GM12872 (cell line): ENCODE data around the gene NDOR1.

Experiments used
- TF ChIP-seq, protein P1 (sequence below): IDR thresholded peaks from 3 replicates; pipeline ENCODE4 v1.5.1; 2011; ENCODE audit warnings: low read depth, mild to moderate bottlenecking, low read length, moderate library complexity; ENCODE audit not compliant: insufficient read depth

The NDOR1 gene

DNA sequence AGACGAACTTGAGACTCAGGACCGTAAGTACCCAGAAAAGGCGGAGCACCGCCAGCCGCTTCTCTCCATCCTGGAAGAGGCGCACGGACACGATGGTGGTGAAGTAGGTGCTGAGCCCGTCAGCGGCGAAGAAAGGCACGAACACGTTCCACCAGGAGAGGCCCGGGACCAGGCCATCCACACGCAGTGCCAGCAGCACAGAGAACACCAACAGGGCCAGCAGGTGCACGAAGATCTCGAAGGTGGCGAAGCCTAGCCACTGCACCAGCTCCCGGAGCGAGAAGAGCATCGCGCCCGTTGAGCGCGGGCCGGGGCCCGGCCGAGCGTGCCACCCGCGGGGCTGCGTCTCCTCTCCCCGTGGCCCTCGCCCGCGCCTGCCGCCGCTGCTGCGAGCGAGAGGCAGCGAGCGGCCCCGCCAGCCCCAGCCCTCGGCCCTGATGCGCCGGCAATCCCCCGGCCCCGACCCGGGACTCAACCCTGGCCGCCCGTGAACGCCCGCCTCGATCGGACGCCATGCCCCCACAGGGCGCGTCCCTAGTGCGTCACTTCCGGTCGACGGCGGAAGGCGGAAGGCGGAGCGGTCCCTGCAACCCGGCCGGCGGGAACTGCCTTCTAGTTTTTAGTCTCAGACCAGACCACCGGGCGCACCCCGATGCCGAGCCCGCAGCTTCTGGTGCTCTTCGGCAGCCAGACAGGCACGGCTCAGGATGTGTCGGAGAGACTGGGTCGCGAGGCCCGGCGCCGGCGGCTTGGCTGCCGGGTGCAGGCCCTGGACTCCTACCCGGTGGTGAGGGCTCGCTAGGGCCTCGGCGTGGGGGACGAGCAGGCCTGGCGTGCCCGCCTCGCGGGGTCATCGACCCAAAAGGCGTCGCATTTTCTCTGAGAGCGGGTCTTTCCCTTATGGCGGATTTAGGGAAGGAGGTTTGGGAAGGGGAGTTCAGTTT is at the start of gene NDOR1, which contains the start of gene TMEM203:
Gene NDOR1, plus strand, starts transcription at position 575 of the 944 bp plus-strand sequence. Its CDS starts 78 bp downstream, at position 653.
Gene TMEM203, minus strand, starts transcription at position 523 of the 944 bp plus-strand sequence. Its CDS starts 234 bp downstream, at position 289.
- TF ChIP-seq, protein P1, sequence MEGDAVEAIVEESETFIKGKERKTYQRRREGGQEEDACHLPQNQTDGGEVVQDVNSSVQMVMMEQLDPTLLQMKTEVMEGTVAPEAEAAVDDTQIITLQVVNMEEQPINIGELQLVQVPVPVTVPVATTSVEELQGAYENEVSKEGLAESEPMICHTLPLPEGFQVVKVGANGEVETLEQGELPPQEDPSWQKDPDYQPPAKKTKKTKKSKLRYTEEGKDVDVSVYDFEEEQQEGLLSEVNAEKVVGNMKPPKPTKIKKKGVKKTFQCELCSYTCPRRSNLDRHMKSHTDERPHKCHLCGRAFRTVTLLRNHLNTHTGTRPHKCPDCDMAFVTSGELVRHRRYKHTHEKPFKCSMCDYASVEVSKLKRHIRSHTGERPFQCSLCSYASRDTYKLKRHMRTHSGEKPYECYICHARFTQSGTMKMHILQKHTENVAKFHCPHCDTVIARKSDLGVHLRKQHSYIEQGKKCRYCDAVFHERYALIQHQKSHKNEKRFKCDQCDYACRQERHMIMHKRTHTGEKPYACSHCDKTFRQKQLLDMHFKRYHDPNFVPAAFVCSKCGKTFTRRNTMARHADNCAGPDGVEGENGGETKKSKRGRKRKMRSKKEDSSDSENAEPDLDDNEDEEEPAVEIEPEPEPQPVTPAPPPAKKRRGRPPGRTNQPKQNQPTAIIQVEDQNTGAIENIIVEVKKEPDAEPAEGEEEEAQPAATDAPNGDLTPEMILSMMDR = no peak

DNA sequence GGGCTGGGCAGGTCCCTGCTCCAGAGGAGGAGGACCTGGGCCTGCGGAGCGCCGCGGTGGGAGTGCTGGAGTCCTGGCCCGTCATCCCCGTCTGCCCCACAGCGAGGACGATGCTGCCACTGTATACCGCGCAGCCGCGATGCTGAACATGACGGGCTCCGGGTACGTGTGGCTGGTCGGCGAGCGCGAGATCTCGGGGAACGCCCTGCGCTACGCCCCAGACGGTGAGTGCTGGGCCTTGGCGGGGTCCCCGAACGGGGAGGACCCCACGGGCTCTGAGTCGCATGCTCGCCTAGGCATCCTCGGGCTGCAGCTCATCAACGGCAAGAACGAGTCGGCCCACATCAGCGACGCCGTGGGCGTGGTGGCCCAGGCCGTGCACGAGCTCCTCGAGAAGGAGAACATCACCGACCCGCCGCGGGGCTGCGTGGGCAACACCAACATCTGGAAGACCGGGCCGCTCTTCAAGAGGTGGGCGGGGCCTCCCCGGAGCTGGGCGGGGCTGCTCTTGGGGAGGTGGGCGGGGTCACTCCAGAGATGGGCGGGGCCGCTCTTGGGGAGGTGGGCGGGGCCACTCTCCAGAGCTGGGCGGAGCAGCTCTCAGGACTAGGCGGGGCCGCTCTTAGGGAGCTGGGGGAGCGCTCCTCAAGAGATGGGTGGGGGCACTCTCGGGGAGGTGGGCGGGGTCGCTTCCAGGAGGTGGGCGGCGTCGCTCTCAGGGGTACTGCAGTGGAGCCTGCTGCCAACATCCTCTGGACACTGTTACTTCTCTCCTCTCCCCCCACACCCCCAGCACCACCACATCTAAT is 48.7 kb upstream of the NDOR1 start:
- TF ChIP-seq, protein P1 = no peak

DNA sequence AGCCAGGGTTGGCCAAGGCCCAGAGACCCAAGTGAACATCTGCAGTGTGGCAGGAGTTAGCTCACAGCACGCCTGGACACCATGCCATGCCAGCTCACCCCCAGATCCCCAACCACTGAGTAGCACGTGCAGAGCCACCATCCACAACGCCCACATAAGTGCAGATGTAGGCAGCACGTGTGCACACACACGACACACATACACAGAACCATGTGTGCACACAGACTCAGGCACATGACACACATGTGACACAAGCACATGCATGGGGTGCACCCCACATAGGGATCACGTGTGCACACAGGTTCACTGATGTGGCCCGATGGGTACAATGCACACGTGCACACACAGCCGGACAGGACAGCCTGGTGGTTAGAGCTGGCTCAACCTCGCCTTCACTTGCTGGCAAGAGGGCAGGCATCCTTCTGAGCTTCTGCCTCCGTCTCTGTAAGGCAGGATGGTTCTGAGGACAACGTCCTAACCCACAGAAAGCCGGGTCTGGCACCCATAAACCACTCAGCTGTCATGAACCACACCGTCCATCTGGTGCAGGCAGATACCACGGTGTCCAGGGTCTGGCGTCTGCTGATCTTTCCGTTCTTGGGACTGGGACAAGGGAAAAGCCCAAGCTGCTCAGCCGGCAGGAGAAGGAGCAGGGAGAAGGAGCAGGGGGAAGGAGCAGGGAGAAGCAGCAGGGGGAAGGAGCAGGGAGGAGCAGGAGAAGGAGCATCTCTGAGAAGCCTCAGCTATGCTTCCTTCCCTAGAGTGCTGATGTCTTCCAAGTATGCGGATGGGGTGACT is 47.7 kb upstream of the NDOR1 start:
- TF ChIP-seq, protein P1 = no peak

DNA sequence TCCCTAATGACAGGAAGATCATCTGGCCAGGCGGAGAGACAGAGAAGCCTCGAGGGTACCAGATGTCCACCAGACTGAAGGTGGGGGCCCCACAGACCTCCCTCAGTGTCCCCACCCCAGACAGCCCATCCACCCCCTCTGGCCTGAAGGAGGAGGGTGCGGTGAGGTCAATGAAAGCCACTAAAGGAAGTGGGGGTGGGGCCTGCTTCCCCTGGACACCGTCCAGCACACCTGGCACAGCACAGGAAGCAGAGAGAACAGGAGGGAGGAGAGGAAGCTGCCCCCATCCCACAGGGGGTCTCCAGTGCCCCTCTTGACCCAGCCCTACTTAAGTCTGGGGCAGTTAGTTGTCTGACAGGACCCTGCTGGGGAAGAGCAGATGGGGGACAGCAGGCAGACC is 46.9 kb upstream of the NDOR1 start:
- TF ChIP-seq, protein P1 = no peak

DNA sequence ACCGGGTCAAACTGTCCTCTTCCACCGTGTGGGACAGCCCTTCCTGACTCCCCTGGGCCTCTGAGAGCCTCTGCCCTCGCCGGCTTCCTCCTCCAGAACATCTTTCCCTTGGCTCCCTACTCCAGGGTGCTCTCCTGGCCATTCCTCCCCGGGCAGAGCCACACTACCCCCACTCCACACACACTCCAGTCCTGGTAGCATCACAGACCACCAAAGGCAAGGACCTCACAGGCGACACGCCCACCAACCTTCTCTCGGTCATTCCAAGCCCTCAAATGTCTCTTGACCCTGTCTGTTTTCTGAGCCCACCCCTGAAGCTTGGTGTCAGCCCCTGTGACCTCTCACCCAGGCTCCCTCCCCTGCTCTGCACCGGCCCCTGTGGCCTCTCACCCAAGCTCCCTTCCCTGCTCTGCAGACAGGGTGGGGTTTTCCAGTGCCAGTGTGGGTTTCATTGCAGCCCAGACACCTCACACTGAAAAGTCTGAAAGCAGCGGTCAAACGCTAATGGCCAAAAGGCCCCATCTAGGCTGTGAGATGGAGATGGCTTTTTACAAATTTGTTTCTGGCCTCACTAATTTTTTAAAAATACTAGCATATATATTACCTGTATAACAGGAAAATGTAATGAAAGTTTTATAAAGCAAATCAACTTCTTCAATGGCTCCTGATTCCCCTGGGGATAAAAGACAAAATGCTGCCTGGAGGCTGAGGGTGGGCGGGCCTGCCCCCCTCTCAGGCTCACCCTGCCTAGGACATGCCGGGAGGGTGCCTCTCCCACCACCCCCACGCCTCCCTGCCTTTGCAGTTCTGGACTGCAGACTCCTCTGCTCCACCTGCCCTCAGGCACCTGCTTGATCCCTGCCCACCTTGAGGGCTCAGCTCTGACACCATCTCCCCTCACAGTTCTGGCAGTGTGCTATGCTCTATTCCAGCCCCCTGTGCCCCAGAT is 46.1 kb upstream of the NDOR1 start:
- TF ChIP-seq, protein P1 = no peak

DNA sequence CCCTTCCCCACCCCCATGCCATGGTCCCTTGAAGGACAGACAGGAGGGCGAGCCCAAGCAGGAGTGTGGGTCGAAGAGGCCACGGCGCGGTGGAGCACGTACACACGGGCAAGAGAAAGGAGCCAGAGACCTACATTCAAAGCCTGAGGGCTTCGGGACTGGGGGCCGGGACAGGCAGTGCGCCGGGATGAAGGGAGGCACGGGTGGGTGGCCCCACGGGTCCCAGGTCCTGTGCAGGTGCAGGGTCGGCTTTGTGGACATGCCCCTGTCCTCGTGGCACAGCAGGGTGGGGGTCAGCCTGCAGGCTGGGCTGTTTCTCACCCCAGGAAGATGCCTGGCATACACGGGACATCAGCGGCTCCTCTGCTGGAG is 45.5 kb upstream of the NDOR1 start:
- TF ChIP-seq, protein P1 = no peak
